Fibroblast of upper back skin (primary cell): ENCODE measurements around the gene MTHFR.
A peak's percentile ranks its signal among the peaks of the same experiment; 100 is the strongest.
"Not testable (repeated sequence)": the region's sequence is repeated elsewhere in the genome, so short reads cannot be mapped to it uniquely, and the experiment has no call there.

Experiments used
- DNase-seq: peaks from one replicate; pipeline ENCODE4 v3.0.0-alpha.2; 2013

Gene MTHFR

GRCh38 chr1:11831945-11832725 lies 26.4 kb upstream of the MTHFR start:
- no peak for DNase-seq

GRCh38 chr1:11828511-11828910 lies 22.7 kb upstream of the MTHFR start:
- no peak for DNase-seq

DNA sequence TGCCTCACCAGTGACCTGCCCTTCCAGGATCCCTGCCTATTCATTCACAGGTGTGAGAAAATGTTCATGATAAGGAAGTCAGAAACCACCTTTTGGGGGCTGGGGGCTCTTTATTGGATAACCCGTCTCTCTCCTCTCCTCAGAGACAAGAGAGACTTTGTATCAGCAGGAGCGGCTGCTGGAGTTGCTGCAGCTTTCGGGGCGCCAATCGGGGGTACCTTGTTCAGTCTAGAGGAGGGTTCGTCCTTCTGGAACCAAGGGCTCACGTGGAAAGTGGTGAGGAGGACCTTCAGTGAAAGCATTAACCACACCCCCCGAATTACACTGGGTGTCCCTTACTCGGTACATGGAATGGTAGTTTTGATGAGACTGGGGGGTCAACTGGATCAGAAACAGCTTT lies 21.2 kb upstream of the MTHFR start:
- no peak for DNase-seq

DNA sequence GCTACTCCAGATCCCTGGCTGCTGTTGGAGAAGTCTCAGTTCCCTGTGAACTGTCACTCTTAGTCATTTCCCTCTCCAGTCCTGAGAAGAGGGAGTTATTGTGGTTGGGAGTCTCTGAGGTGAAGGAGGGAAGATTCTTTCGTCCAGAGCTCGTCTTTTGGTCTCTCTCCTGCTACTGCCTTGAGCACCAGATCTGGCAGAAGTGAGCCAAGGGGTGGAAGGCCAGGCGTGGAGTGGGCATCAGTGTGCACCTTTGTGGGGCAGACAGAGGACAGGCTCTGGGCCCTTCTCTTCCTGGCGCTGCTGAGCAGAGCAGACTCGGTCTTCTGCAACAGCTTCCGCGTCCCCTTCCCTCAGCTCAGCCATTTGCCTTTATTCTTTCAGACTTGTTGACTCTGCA lies 19.4 kb upstream of the MTHFR start:
- DNase-seq: no peak

- DNase-seq: no peak
These were observed 17.8 kb upstream of the MTHFR start for GRCh38 chr1:11823366-11824137.

DNA sequence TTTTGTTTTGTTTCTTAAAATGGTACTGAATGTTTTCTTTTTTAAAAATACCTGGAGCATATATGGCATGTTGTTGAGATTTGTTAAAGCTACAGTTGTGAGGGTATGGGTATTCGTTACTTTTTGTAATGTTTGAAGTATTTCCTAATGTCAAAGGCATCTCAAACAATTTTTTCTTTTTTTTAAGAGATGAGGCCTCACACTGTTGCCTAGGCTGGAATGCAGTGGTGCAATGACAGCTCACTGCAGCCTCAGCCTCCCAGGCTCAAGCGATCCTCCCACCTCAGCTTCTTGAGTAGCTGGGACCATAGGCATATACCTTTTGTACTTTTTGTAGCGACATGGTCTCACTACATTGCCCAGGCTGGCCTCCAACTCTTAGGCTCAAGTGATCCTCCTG lies 16.3 kb upstream of the MTHFR start:
- DNase-seq: peak; percentile 21

- DNase-seq: no peak
These were observed 11.4 kb upstream of the MTHFR start for GRCh38 chr1:11817192-11817591.

- DNase-seq: no peak
These were observed 7.3 kb upstream of the MTHFR start for GRCh38 chr1:11813021-11813420.

DNA sequence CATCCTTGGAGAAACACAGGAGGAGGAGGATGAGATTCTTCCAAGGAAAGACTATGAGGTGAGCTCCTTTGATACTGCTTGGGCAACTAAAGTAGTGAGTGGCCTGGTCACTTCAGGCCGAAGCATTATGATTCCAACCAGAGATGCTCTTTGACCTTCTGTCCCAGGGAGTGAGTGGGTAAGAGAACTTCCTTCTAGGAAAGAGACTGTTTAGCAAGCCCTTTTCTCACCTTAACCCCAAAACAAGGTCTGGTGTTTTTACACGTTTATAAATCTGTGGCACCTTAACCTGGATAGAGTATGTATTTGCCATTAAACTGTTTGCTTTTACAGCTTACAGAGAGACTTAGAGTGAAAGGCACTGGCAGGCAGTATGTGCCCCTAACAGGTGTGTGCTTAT lies 1.4 kb upstream of the MTHFR start:
- no peak for DNase-seq

DNA sequence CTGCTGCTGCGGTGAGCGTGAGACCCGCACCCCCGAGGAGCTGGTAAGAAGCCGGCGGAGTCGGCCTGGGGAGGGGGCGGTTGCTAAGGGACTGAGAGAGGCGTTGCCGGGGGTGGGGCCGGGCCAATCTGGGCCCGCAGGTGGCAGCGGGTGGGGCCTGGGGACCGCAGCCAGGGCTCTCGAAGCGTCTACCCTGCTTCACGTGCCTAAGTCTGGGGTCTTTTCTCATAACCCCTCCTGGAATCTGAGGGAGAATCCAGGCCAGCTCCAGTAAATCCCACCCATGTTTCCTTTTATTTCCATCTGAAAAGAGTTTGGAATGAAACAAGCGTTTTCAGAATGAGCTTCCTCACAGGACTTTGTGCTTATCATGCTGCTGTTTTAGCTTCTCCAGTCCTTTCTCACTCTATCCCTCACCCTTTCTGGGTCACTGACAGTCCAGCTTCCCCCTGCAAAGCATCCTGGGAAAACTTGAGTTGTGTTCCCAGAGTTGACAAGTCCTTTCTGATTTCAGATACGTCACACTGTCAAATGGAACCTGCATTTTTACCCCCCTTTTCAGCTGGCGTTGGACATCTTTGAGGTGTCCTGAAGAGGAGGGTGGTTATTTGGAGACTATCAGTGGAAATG lies 658 bp upstream of the MTHFR start:
- no peak for DNase-seq

DNA sequence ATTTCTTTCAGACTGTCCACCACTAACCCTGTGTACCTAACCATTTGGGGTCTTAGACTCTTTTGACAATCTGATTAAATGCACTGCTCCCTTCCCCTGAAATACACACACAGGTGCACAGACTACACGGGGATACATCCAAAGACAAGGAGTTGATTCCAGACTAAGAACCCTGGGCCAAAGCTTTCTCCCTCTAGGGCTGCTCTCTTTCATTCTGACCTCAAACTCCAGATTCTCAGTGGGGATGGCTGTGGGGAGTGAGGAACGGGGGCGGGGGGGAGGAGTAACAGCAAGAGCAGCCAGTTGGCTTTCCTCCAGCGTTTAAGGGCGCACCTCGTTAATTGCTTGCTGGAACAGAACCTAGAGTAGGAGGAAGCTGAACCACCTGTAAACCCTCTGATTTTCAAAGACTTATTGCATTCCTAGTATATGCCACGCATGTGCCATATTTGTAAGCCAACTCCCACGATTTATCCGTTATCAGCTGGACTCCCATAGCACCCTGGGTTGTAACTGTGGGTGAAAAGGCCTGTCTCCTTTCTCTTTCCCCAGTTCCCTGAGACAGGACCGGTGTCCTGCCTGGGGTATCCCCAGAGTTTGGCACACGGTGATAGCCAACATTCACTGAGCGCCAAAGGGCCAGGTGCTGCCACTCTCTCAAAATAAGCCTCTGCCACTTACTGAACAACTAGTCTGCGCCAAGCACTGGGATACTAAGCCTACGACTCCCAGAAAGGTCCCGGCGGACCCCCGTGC lies 920 bp downstream of the MTHFR start:
- peak; percentile 40 for DNase-seq

DNA sequence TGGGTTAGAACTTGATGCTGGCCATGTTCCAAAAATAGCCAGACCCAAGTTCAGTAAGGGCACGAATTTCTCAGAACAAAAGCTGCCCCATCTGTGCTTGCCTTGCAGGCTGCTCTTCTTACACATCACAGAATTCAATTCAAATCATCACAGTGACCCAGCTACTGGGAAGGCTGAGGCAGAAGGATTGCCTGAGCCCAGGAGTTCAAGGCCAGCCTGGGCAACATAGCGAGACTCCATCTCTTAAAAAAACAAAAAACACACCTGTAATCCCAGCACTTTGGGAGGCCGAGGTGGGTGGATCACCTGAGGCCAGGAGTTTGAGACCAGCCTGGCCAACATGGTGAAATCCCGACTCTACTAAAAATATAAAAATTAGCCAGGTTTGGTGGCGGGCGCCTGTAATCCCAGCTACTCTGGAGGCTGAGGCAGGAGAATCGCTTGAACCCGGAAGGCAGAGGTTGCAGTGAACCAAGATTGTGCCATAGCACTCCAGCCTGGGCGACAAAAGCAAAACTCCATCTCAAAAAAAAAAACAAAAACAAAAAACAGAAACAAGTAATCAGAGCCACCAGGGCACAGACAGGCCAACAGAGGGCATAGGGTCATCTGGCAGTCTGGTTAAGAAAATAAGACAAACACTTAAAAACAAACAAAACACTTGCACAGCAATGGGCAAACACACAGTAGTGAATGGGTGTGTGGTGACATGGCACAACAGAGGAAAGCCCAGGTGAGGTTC lies 1.7 kb downstream of the MTHFR start:
- DNase-seq: not testable (repeated sequence)

DNA sequence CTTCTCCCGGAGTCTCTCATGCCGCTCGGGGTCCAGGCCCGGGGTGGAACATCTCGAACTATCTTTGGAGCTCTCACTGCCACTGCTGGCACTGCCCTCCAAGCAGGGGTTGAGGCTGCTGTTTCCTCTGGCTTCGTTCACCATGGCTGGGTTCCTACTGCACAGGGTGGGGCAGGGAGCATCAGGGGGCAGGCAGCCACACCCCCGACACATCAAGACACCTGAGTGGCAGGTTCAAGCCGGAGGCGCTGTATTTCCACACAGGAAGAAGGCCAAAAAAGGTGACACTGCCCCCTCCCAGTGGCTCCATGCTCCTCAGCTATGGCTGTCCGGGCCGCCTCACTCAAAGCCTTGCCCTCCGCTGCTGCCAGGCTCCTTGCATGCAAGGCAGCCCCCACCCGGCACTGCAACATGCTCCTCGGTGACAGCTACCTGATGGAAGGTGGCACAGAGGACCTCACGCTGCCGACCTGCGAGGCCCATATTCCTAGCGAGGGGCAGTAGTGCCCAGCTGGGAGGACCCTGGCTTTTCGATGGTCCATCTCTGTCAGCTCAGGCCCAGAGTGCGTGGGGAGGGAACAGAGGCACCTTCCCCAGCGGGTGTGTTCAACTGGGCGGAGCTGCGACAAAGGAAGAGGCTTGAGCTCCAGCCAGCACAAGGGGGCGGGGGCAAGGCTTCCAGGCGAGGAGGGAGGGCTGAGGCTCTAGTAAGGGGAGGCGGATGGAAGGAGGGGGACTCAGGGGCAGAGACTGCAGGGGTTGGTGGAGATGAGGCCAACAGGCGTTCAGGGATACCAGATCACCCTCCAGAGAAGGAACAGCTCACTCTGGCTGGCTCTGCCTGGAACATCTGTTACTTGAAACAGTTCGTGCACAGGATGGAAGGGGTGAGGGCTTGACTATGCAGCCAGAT lies 2.5 kb downstream of the MTHFR start:
- DNase-seq: peak; percentile 95

DNA sequence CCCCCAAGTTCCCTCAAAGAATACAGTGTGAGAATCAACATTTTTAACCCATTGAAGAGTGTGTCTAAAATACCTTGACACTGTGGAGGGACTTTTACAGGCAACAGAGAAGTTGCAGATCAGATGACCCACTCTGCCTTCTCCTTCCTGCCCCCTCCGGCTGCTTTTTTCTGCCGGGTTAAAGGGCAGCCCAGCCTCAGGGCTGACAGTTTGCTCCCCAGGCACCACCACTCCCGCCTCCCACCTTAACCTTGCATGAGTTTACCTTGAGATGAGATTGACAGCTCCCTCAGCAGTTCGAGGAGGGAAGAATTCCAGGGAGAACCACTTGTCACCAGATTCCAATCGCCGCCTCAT lies 3.2 kb downstream of the MTHFR start:
- no peak for DNase-seq

DNA sequence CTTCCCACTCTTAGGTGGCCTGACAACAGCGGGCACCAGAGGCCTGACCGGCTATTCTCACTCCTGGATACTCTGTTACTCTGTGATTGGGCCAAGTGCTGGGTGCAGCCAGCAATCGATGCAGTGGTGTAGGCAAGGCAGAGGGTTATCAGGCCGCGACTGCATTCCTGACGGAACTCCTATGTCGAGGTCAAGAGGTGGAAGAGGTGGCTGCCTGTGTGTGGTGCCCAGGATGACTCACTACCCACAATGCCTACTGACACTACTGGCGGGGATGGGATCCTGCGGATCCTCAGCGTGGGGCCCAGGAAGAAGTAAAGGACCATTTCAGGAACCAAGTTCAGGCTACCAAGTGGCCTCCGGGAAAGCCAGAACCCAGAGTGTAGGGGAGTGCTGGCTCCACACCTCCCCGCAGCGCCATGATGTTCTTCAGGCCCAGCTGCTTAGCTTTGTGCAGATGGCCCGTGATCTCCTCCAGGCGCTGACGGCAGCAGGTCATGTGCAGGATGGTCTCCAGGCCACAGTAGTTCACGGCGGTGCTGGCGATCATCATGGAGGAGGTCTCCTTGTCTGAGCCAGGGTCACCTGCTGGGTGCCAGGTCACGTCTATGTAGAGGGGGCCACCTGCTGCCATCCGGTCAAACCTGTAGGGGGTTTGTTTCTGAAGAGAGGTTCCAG lies 4.9 kb downstream of the MTHFR start:
- DNase-seq: no peak

DNA sequence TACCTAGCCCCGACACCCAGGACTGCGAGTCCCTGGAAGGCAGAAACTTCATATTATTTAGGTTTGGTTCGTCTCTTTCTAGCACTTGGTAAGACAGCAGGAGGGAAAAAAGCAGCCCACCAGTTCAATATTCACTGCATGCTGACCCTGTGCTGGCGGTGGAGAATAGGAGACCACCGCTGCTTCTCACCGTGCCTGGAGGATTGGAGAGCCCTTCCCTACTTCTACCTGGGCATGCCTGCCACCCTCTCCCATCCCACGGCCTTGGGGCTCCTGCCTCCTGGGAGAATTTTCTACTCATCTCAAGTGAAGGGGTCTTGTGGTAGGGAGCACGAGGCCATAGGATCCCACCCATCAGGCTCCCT lies 5.4 kb downstream of the MTHFR start:
- no peak for DNase-seq

DNA sequence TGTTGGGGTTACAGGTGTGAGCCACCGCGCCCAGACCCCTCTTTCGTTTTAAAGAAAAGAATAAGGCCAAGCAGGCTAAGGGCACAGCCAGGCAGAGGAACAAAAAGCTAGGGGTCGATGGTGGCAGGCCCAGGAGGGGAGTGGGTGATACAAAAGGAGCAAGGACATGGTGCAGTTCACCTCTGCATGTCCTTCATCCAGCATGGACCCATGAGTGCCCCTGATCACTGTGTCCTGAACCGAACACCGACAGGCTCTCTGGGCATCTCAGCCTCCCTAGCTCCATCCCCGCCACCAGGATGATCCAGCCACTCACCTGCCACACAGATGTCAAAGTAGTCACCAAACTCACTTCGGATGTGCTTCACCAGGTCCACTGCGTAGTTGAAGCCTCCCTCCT lies 5.9 kb downstream of the MTHFR start:
- DNase-seq: no peak

DNA sequence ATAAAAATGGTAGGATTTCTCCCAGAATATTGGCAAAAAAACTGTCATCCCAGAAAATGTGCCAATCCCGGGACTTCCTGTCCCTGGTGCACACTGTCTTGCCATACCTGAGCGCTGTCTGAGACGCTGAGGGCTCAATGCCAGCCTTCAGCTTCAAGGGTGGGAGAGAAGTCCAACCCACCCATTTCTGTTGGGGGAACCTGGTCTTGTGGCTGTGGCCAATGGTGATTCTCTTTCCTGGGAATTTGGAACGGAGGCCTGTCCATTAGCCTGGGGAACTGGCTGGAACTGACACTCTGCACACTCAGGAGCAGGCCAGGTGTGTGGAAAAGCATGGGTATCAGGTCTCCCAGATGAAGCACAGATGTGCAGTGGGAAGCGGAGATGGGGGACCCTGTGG lies 6.7 kb downstream of the MTHFR start:
- no peak for DNase-seq

DNA sequence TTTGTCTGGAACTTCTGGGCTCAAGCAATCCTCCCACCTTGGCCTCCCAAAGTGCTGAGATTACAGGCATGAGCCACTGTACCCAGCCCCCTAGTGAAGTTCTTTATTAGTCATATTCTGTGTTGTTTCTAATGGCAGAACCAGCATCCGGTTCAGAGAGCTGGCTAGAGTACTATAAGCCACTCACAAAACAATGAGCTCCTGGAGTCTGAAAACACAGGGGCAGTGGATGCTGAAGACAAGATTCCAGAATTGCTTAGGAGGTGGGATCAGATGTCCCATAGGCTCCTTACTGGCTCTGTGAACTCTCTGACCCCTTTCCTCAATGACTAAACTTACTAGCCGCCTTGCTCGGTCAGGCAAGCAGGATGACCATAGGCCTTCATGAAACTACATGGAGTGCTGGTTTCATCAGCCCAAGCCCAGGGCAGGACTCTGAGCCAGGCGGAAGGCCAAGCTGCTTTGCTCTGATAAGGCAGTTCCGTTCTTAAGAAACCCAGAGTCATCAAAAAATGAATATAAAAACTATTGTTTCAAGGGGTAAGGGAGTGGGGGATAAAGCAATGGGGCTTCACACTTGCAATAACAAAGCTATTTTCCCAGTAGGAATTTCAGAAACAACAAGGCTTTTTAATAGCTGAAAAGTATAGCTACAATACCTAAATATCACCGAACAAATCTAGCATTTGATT lies 8.1 kb downstream of the MTHFR start:
- DNase-seq: no peak
